ENCODE results near the gene ZBTB37.
"Not testable (repeated sequence)": the region's sequence is repeated elsewhere in the genome, so short reads cannot be mapped to it uniquely, and the experiment has no call there.

Gene ZBTB37

DNA sequence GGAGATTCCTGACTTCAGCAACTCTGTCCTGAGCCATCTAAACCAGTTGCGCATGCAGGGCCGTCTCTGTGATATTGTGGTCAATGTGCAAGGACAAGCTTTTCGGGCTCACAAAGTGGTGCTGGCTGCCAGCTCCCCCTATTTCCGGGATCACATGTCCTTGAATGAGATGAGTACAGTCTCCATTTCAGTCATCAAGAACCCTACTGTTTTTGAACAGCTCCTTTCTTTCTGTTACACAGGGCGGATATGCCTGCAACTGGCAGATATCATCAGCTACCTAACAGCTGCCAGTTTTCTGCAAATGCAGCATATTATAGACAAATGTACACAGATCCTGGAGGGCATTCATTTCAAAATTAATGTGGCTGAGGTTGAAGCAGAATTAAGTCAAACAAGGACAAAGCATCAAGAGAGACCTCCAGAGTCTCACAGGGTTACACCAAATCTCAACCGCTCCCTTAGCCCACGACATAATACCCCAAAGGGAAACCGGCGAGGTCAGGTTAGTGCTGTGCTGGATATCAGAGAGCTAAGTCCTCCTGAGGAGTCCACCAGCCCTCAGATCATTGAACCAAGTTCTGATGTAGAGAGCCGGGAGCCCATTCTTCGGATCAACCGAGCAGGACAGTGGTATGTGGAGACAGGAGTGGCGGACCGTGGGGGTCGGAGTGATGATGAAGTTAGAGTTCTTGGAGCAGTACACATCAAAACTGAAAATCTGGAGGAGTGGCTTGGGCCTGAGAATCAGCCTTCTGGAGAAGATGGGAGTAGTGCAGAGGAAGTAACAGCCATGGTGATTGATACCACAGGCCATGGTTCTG lies 2.3 kb downstream of the ZBTB37 start:
- CTCF ChIA-PET = no interaction called here
- TF ChIP-seq, protein P1, sequence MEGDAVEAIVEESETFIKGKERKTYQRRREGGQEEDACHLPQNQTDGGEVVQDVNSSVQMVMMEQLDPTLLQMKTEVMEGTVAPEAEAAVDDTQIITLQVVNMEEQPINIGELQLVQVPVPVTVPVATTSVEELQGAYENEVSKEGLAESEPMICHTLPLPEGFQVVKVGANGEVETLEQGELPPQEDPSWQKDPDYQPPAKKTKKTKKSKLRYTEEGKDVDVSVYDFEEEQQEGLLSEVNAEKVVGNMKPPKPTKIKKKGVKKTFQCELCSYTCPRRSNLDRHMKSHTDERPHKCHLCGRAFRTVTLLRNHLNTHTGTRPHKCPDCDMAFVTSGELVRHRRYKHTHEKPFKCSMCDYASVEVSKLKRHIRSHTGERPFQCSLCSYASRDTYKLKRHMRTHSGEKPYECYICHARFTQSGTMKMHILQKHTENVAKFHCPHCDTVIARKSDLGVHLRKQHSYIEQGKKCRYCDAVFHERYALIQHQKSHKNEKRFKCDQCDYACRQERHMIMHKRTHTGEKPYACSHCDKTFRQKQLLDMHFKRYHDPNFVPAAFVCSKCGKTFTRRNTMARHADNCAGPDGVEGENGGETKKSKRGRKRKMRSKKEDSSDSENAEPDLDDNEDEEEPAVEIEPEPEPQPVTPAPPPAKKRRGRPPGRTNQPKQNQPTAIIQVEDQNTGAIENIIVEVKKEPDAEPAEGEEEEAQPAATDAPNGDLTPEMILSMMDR (conservative IDR thresholded peaks at IDR 0.05; ENCODE audit: low read depth) = no peak
- H3K27ac ChIP-seq = no peak overlapping the region
- DNase-seq (ENCODE audit: low spot score) = no peak
- POLR2A ChIA-PET (ENCODE audit: low non-redundant PET) = no interaction called here

DNA sequence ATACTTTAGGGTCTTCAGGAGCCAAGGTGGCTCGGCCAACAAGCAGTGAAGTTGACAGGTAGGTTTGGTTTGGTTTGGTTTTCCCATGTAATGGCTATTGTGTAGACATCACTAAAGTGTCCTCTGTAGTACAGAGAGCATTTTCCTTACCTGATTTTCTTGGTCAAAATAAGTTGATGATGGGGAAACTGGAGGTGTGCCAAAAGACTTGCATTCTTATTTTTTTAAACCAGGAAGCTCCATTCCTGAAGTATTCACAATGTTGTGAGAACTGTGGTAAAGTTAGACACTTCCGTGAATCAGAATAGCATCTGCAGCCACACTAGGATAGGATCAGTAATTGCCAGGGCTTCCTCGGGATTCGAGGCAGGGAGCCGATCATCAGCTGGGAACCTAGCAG lies 2.9 kb downstream of the ZBTB37 start:
- ChIA-PET POLR2A (ENCODE audit: low non-redundant PET) (no interaction called here), CTCF (no interaction called here)
- TF ChIP-seq, protein P1 (conservative IDR thresholded peaks at IDR 0.05; ENCODE audit: low read depth) = no peak
- DNase-seq (ENCODE audit: low spot score) = no peak
- no peak overlapping the region for H3K27ac ChIP-seq

DNA sequence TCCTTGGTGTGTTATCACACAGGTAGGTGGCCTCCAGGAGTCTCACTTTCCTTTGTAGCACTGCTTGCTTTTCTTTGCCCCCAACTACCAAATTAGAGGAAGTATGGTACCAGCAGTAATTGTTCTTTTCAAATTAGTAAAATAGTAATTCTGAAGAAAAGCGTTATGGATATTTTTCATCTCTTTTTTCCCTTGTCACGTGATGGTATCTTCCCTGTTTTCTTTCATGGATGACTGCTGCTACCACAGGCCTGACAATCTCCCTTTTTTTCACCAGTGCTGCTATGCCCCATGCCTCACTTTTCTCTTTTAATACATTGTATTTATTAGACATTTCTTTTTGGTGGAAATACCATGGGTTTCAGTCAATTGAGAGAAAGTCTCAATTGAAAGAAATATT lies 3.3 kb downstream of the ZBTB37 start:
- TF ChIP-seq, protein P1 (conservative IDR thresholded peaks at IDR 0.05; ENCODE audit: low read depth) = no peak
- no peak overlapping the region for H3K27ac ChIP-seq
- DNase-seq (ENCODE audit: low spot score) = no peak
- ChIA-PET POLR2A (ENCODE audit: low non-redundant PET) (no interaction called here), CTCF (no interaction called here)

DNA sequence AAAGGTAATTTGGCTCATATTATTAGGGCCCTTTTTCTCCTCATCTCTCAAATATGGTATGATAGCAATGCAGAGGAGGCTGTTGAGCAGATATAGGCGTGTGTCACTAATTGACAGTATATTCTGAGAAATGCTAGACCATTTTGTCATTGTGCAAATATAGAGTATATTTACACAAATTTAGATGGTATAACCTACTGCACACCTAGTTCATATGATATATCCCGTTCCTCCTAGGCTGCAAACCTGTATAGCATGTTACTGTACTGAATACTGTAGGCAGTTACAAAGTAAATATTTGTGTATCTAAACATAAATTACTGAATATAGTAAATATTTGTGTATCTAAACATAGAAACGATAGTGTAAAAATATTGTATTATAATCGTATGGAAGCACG lies 8.6 kb downstream of the ZBTB37 start:
- TF ChIP-seq, protein P1 (conservative IDR thresholded peaks at IDR 0.05; ENCODE audit: low read depth) = no peak
- H3K27ac ChIP-seq = no peak overlapping the region
- CTCF ChIA-PET = no interaction called here
- no peak for DNase-seq (ENCODE audit: low spot score)
- POLR2A ChIA-PET (ENCODE audit: low non-redundant PET) = no interaction called here

DNA sequence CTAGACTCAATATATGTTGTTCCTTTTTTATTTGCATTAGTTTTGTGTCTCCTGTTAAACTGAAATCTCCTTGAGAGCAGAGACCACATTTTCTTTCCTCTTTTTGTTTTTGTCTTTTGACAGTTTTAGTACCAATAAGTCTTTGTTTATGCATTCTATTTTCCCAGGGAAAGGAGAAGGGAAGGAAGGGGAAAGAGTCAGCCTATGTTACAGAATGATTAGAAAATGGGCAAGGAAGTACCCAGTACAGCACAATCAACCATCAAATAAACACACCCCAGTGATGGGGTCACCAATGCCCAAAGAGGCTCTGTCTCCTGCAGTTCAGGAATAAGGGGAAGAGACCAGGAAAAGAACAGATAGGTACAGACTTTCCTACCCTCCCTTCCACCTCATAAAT lies 10.1 kb downstream of the ZBTB37 start:
- POLR2A ChIA-PET (ENCODE audit: low non-redundant PET) = no interaction called here
- H3K27ac ChIP-seq = no peak overlapping the region
- TF ChIP-seq, protein P1 (conservative IDR thresholded peaks at IDR 0.05; ENCODE audit: low read depth) = no peak
- CTCF ChIA-PET = no interaction called here
- DNase-seq (ENCODE audit: low spot score) = no peak

DNA sequence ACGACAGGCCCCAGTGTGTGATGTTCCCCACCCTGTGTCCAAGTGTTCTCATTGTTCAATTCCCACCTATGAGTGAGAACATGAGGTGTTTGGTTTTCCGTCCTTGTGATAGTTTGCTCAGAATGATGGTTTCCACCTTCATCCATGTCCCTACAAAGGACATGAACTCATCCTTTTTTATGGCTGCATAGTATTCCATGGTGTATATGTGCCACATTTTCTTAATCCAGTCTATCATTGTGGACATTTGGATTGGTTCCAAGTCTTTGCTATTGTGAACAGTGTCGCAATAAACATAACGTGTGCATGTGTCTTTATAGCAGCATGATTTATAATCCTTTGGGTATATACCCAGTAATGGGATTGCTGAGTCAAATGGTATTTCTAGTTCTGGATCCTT lies 12.9 kb downstream of the ZBTB37 start:
- DNase-seq (ENCODE audit: low spot score); POLR2A ChIA-PET (ENCODE audit: low non-redundant PET); H3K27ac ChIP-seq; CTCF ChIA-PET: not testable (repeated sequence)

DNA sequence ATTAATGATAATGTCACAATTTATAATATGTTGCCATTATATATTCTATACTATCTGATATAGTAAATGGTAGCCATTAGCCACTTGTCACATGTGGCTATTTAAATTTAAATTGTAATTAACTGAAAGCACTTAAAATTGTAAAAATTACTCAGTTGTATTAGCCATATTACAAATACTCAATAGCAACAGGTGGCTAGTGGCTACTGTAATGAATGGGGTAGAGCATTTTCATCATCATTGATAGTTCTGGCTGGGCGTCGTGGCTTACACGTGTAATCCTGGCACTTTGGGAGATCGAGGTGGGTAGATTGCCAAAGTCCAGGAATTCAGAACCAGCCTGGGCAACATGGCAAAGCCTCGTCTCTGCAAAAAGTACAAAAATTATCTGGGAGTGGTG lies 16.5 kb downstream of the ZBTB37 start:
- DNase-seq (ENCODE audit: low spot score) = no peak
- TF ChIP-seq, protein P1 (conservative IDR thresholded peaks at IDR 0.05; ENCODE audit: low read depth) = no peak
- ChIA-PET POLR2A (ENCODE audit: low non-redundant PET) (no interaction called here), CTCF (interaction anchor here (0.5 kb wide), 1 partner anchor 859 kb away, joined by 4 read pairs; no protein-coding TSS in a partner anchor)
- H3K27ac ChIP-seq = no peak overlapping the region

Data from RWPE1 (cell line).